ENCODE results near the gene AQR. TPM values are rescaled to one million over a fixed set of nuclear protein-coding genes. Genes with fewer than 3 reads are reported as not detected.

Gene AQR
- total RNA-seq, 1 donor from 2014 or later, result 21.9 TPM

DNA sequence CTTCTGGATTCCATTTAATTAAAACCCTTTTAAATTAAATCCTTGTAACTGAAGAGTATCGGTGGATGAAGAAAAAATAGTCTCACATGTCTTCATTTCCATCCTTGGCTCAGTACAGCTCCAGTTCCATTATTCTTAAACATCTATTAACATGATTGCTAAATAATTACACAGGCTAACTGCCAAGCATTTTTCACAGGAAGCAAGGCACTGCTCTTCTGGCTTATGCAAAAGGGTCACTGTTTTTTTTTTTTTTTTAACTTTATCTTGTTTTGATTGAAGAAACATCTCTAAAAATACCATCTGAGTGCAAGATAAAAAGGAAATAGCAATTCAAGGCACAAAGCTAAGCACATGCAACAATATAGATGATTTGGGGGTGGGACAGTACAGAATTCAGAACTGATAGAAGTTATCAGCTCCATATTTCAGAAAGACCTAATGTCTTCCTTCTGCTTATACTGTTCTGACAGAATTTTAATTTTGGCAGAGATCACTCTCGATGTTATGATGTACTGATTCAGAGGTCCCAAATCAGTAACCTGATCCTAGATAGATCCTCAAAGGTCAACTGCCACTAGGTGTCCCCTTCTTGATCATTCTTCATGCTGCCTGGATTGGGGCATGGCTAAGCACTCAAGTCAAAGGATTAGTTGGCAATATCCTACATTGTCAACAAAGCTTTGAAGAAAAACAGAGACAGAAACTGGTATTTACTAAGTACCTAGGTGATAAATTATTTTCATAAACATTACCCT is 116.4 kb downstream of the AQR start:
- H3K4me1 ChIP-seq, result peaks cover 40% of the 10 kb centered on the region
- H3K36me3 ChIP-seq, result peaks cover 0 to 18% of the 10 kb centered on the region in 2 donors
- H3K27ac ChIP-seq, result no peak overlapping the region
- no peak overlapping the region for H3K4me3 ChIP-seq
- H3K9me3 ChIP-seq, result no peaks in the 10 kb centered on the region
- TF ChIP-seq, protein P1, sequence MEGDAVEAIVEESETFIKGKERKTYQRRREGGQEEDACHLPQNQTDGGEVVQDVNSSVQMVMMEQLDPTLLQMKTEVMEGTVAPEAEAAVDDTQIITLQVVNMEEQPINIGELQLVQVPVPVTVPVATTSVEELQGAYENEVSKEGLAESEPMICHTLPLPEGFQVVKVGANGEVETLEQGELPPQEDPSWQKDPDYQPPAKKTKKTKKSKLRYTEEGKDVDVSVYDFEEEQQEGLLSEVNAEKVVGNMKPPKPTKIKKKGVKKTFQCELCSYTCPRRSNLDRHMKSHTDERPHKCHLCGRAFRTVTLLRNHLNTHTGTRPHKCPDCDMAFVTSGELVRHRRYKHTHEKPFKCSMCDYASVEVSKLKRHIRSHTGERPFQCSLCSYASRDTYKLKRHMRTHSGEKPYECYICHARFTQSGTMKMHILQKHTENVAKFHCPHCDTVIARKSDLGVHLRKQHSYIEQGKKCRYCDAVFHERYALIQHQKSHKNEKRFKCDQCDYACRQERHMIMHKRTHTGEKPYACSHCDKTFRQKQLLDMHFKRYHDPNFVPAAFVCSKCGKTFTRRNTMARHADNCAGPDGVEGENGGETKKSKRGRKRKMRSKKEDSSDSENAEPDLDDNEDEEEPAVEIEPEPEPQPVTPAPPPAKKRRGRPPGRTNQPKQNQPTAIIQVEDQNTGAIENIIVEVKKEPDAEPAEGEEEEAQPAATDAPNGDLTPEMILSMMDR (IDR thresholded peaks at IDR 0.05), result no peak
- TF ChIP-seq POLR2A (IDR thresholded peaks at IDR 0.05), result no peak
- no peak for TF ChIP-seq POLR2AphosphoS5 (IDR thresholded peaks at IDR 0.05; ENCODE audit: insufficient read depth in 1 of 2, low read depth in 1 of 2)
- intact Hi-C loops (cut with DNase I), result no loop called here
- H3K27me3 ChIP-seq, result no peaks in the 10 kb centered on the region
- DNase-seq (ENCODE audit: extremely low spot score in 2 of 2), result no peak

DNA sequence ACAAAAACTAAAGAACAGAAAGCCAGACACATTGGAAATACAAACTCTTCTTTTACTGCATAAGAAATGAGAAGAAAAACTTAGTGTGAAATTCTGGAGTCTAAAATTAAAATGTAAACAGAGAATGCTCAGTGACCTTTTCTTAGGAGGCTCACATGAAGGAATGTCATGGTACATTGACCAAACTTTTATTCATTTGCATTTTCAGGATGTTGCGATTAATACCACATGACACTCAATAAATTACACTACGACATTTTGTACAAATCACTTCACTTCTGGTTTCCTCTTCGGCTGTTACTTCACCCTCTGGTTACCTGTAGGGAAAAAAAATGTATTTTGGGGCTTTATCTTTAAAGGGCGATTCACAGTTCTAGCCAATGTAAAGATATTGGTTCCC is 117.8 kb downstream of the AQR start:
- Histone ChIP-seq H3K9me3 (no peaks in the 10 kb centered on the region), H3K27me3 (no peaks in the 10 kb centered on the region), H3K27ac (no peak overlapping the region), H3K36me3 (peaks cover 0 to 8% of the 10 kb centered on the region in 2 donors), H3K4me1 (peaks cover 40% of the 10 kb centered on the region), H3K4me3 (no peak overlapping the region)
- no peak for DNase-seq (ENCODE audit: extremely low spot score in 2 of 2)
- intact Hi-C loops (cut with DNase I), result no loop called here
- TF ChIP-seq, protein P1 (IDR thresholded peaks at IDR 0.05), result no peak
- no peak for TF ChIP-seq POLR2AphosphoS5 (IDR thresholded peaks at IDR 0.05; ENCODE audit: insufficient read depth in 1 of 2, low read depth in 1 of 2)
- TF ChIP-seq POLR2A (IDR thresholded peaks at IDR 0.05), result no peak

DNA sequence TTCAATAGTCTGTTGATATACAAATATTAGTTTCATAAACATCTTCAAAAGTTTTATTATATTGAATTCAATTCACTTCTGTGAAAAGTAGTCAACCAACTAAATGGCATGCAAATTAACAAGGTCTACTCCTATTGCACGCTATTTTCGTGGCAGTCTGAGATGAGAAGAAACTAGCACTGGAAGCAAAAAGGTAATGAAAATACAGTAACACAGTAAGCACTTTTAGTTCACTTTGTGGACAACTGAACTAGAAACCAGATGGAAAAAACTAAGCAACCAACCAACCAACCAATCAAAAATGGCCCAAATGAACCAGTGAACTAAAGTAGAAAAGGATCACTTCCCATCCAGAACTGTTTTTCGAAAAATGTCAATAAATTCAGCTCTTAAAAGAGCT is 118.5 kb downstream of the AQR start:
- Histone ChIP-seq H3K36me3 (peaks cover 0 to under 1% of the 10 kb centered on the region in 2 donors), H3K27me3 (no peaks in the 10 kb centered on the region), H3K9me3 (no peaks in the 10 kb centered on the region), H3K27ac (no peak overlapping the region), H3K4me1 (peaks cover 34% of the 10 kb centered on the region), H3K4me3 (no peak overlapping the region)
- intact Hi-C loops (cut with DNase I), result no loop called here
- no peak for DNase-seq (ENCODE audit: extremely low spot score in 2 of 2)
- TF ChIP-seq, protein P1 (IDR thresholded peaks at IDR 0.05), result no peak
- TF ChIP-seq POLR2A (IDR thresholded peaks at IDR 0.05), result no peak
- TF ChIP-seq POLR2AphosphoS5 (IDR thresholded peaks at IDR 0.05; ENCODE audit: insufficient read depth in 1 of 2, low read depth in 1 of 2), result no peak

DNA sequence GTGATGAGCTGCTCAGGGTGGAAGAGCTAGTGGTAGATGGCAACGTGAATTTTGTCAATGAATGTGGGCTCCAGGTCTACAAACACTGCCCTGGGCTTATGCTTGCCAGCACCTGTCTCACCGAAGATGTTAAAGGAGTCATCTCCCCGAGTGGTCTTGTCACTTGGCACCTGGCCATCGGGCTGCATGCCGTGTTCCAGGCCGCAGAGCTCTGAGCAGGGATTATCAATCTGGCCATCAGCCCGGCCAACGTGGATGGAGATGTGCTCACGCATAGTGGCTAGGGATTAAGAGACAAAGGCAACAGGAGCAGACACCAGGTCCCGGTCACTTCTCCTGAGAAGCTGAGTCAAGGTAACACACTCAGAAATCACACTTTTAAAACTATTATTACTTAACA is 119.4 kb downstream of the AQR start:
- intact Hi-C loops (cut with DNase I), result no loop called here
- Histone ChIP-seq H3K4me3 (no peak overlapping the region), H3K27ac (no peak overlapping the region), H3K27me3 (no peaks in the 10 kb centered on the region), H3K4me1 (peaks cover 26% of the 10 kb centered on the region), H3K9me3 (no peaks in the 10 kb centered on the region), H3K36me3 (no peaks in the 10 kb centered on the region)
- no peak for DNase-seq (ENCODE audit: extremely low spot score in 2 of 2)
- TF ChIP-seq, protein P1 (IDR thresholded peaks at IDR 0.05), result no peak
- TF ChIP-seq POLR2A (IDR thresholded peaks at IDR 0.05) (no peak), POLR2AphosphoS5 (IDR thresholded peaks at IDR 0.05; ENCODE audit: insufficient read depth in 1 of 2, low read depth in 1 of 2) (no peak)

DNA sequence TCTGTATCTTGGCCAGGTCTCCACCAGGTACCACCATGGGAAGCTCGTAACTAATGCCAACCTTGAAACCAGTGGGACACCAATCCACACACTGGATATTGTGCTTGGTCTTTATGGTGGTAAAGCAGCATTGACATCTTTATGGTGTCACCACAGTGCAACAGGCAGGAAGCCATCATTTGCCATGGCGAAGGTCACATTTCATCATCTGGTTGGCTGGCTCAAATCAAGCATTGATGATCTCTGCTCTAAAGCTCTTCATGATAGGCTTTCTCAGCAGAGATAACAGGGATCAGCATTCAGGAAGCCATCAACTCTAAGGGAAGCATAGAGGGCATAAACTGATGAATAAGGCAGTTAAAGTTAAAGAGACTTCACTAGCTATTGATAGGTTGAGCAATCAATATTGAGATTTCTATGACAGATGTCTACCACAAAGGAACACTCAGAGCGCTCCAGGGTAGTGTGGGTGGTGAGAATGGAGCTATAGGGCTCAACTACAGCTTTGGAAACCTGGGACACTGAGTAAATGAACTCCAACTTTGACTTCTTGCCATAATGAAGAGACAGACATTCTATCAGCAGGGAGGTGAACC is 120.1 kb downstream of the AQR start:
- no peak overlapping the region for H3K4me3 ChIP-seq
- H3K36me3 ChIP-seq, result no peaks in the 10 kb centered on the region
- intact Hi-C loops (cut with DNase I), result no loop called here
- no peak overlapping the region for H3K27ac ChIP-seq
- H3K4me1 ChIP-seq, result peaks cover 19% of the 10 kb centered on the region
- TF ChIP-seq POLR2A (IDR thresholded peaks at IDR 0.05), result no peak
- TF ChIP-seq, protein P1 (IDR thresholded peaks at IDR 0.05), result no peak
- TF ChIP-seq POLR2AphosphoS5 (IDR thresholded peaks at IDR 0.05; ENCODE audit: insufficient read depth in 1 of 2, low read depth in 1 of 2), result no peak
- H3K9me3 ChIP-seq, result no peaks in the 10 kb centered on the region
- no peak for DNase-seq (ENCODE audit: extremely low spot score in 2 of 2)
- H3K27me3 ChIP-seq, result no peaks in the 10 kb centered on the region
